Lower leg skin (tissue), 3 donors: Measurements from ENCODE around the gene ANXA10.

Source experiments
- POLR2A ChIP-seq, 2 donors: fragments of 450-650 bp; IDR thresholded peaks; one replicate each; pipeline ENCODE4 v1.6.1; 2016 to 2017; ENCODE audit warnings: antibody characterized with exemption in 2 of 2, mild to moderate bottlenecking in 1 of 2, moderate library complexity in 1 of 2
- TF ChIP-seq, protein P1 (sequence below), 3 donors: fragments of 450-650 bp; IDR thresholded peaks; one replicate each; pipeline ENCODE4 v1.5.1; 2016; ENCODE audit warnings: antibody characterized with exemption in 3 of 3, mild to moderate bottlenecking in 3 of 3, moderate library complexity in 2 of 3

- TF ChIP-seq POLR2A (IDR thresholded peaks at IDR 0.05): no peak
- TF ChIP-seq, protein P1, sequence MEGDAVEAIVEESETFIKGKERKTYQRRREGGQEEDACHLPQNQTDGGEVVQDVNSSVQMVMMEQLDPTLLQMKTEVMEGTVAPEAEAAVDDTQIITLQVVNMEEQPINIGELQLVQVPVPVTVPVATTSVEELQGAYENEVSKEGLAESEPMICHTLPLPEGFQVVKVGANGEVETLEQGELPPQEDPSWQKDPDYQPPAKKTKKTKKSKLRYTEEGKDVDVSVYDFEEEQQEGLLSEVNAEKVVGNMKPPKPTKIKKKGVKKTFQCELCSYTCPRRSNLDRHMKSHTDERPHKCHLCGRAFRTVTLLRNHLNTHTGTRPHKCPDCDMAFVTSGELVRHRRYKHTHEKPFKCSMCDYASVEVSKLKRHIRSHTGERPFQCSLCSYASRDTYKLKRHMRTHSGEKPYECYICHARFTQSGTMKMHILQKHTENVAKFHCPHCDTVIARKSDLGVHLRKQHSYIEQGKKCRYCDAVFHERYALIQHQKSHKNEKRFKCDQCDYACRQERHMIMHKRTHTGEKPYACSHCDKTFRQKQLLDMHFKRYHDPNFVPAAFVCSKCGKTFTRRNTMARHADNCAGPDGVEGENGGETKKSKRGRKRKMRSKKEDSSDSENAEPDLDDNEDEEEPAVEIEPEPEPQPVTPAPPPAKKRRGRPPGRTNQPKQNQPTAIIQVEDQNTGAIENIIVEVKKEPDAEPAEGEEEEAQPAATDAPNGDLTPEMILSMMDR (IDR thresholded peaks at IDR 0.05): no peak
Measured at GRCh38 chr4:168074861-168075260, 17.5 kb upstream of the ANXA10 start.
